ENCODE results near the gene CGRRF1.

GRCh38 chr14:54509546-54510501 lies at the start of gene CGRRF1:
- peak; percentile 72 for TF ChIP-seq CTCF (IDR thresholded peaks at IDR 0.05)
- TF ChIP-seq ZFX (IDR thresholded peaks at IDR 0.05; ENCODE audit: borderline replicate concordance), result no peak
